Measurements from ENCODE around the gene WNK2.

DNA sequence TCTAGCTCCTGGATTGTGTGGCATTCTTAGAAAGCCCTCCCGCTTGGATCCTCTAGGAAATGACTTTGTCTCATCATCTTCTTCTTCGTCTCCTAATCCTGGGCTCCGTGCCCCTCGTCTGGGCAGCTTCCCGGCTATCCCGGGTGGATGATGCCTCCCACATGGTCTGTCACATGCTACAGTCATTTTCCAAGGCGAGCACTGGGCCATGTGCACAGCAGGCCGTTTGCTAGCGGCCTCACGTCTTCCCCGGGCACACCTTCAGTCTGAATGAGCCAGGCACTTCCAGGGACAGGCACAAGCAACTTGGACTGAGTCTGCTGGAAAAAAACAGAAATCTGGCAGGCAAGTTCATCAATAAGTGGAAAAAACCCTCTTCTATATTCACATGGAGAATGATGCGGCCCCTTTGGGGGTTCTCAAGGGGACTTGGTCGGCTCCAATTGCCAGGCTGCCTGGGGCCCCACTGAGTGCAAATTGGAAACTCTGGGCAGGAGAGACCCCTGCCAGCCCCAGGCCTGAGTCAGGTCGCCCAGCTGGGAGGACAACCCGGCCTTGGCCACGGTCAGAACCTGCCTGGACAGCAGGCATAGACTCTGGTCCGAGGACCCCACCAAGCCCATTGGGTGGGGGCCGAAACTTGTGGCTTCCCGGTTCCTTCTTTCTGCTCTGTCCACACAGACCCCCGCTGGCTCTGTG is 11.1 kb upstream of the WNK2 start:
- TF ChIP-seq POLR2A (IDR thresholded peaks at IDR 0.05; ENCODE audit: low read depth, low read length) (no peak), POLR2AphosphoS5 (IDR thresholded peaks at IDR 0.05; ENCODE audit: low read depth, low read length) (no peak), POU2F2 (IDR thresholded peaks at IDR 0.05; ENCODE audit: low read depth, low read length) (no peak), SPI1 (IDR thresholded peaks at IDR 0.05; ENCODE audit: low read depth, low read length) (no peak), TAF1 (IDR thresholded peaks at IDR 0.05; ENCODE audit: low read depth, low read length) (no peak)
